ENCODE results near the gene CSTA.

CSTA gene

DNA sequence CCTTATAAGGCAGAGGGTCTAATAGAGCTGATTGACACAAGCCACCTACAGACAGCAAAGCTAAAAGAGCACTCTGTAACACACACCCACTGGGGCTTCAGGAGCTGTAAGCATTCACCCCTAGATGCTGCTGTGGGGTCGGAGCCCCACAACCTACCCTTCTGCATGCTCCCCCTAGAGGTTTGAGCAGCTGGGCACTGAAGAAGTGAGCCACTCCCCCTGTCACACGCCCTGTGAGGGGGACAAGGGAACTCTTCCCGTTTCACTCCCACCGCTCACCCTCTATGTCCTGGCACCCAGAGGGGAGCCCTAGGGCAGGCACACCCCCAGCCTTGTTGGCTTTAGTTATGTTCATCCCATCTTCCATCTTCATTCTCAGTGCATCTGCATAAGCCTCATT lies 9.4 kb upstream of the CSTA start:
- Histone ChIP-seq H3K4me1 (ENCODE audit: insufficient read depth, low read length, severe bottlenecking) (no peaks in the 10 kb centered on the region), H3F3A (ENCODE audit: insufficient read depth, low read length) (no peaks in the 10 kb centered on the region), H3K36me3 (ENCODE audit: insufficient read depth, low read length) (no peaks in the 10 kb centered on the region), H3K79me2 (ENCODE audit: insufficient read depth, low read length) (no peaks in the 10 kb centered on the region), H3K4me3 (ENCODE audit: low read depth, low read length, poor library complexity, severe bottlenecking) (no peak overlapping the region), H3K9me3 (ENCODE audit: low read length) (peaks cover 4% of the 10 kb centered on the region; the same call in 1 of the 2 replicates), H2AFZ (ENCODE audit: low read length) (no peak overlapping the region), H3K4me2 (ENCODE audit: low read length) (no peak overlapping the region), H3K27me3 (ENCODE audit: insufficient read depth, low read length) (peaks cover 5% of the 10 kb centered on the region; the same call in 1 of the 2 replicates), H4K20me1 (ENCODE audit: insufficient read depth, low read length) (no peaks in the 10 kb centered on the region), H3K9ac (ENCODE audit: low read length) (no peak overlapping the region), H3K27ac (ENCODE audit: low read depth, low read length, poor library complexity, severe bottlenecking) (no peak overlapping the region), H3K9me2 (ENCODE audit: low read depth, low read length) (no peaks in the 10 kb centered on the region)
- no peak for TF ChIP-seq EZH2 (IDR thresholded peaks at IDR 0.05; ENCODE audit: borderline replicate concordance, low read length)
- TF ChIP-seq, protein P1, sequence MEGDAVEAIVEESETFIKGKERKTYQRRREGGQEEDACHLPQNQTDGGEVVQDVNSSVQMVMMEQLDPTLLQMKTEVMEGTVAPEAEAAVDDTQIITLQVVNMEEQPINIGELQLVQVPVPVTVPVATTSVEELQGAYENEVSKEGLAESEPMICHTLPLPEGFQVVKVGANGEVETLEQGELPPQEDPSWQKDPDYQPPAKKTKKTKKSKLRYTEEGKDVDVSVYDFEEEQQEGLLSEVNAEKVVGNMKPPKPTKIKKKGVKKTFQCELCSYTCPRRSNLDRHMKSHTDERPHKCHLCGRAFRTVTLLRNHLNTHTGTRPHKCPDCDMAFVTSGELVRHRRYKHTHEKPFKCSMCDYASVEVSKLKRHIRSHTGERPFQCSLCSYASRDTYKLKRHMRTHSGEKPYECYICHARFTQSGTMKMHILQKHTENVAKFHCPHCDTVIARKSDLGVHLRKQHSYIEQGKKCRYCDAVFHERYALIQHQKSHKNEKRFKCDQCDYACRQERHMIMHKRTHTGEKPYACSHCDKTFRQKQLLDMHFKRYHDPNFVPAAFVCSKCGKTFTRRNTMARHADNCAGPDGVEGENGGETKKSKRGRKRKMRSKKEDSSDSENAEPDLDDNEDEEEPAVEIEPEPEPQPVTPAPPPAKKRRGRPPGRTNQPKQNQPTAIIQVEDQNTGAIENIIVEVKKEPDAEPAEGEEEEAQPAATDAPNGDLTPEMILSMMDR (IDR thresholded peaks at IDR 0.05; ENCODE audit: low read length), result peak; percentile 35

DNA sequence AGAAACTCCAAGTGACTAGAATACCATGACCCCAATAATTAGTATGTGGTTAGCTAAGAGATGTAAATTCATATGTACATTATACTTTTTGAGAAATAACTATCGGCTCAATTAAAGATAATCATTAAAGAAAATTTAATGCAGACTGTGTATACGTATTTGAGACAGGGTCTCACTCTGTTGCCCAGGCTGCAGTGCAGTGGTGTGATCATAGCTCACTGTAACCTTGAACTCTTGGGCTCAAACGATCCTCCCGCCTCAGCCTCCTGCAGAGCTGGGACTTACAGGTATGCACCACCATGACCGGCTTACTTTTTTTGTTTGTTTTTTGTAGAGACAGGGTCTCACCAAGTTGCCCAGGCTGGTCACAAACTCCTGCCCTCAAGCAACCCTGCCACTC lies 8.7 kb upstream of the CSTA start:
- no peak overlapping the region for H2AFZ ChIP-seq (ENCODE audit: low read length)
- H3K36me3 ChIP-seq (ENCODE audit: insufficient read depth, low read length), result no peaks in the 10 kb centered on the region
- no peak overlapping the region for H3K4me2 ChIP-seq (ENCODE audit: low read length)
- no peak overlapping the region for H3K4me3 ChIP-seq (ENCODE audit: low read depth, low read length, poor library complexity, severe bottlenecking)
- H3K9me2 ChIP-seq (ENCODE audit: low read depth, low read length), result no peaks in the 10 kb centered on the region
- no peaks in the 10 kb centered on the region for H3F3A ChIP-seq (ENCODE audit: insufficient read depth, low read length)
- TF ChIP-seq, protein P1 (IDR thresholded peaks at IDR 0.05; ENCODE audit: low read length), result no peak
- TF ChIP-seq EZH2 (IDR thresholded peaks at IDR 0.05; ENCODE audit: borderline replicate concordance, low read length), result no peak
- H4K20me1 ChIP-seq (ENCODE audit: insufficient read depth, low read length), result no peaks in the 10 kb centered on the region
- H3K27ac ChIP-seq (ENCODE audit: low read depth, low read length, poor library complexity, severe bottlenecking), result no peak overlapping the region
- H3K27me3 ChIP-seq (ENCODE audit: insufficient read depth, low read length), result peaks cover 5% of the 10 kb centered on the region; the same call in 1 of the 2 replicates
- H3K9ac ChIP-seq (ENCODE audit: low read length), result no peak overlapping the region
- H3K79me2 ChIP-seq (ENCODE audit: insufficient read depth, low read length), result no peaks in the 10 kb centered on the region
- H3K9me3 ChIP-seq (ENCODE audit: low read length), result peaks cover 4% of the 10 kb centered on the region; the same call in 1 of the 2 replicates
- H3K4me1 ChIP-seq (ENCODE audit: insufficient read depth, low read length, severe bottlenecking), result no peaks in the 10 kb centered on the region

DNA sequence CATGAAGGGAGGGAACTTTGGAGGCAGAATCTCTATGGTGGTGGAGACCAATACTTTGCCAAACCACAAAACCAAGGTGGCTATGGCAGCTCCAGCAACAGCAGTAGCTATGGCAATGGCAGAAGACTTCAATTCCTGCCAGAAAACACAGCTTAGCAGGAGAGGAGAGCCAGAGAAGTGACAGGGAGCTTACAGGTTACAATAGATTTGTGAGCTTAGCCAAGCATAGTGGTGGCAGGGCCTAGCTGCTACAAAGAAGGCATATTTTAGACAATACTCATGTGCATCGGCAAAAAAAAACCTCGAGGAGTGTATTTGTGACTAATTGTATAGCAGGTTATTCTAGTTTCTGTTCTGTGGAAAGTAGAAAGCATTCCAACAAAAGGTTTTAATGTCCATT lies 6.4 kb upstream of the CSTA start:
- TF ChIP-seq EZH2 (IDR thresholded peaks at IDR 0.05; ENCODE audit: borderline replicate concordance, low read length), result no peak
- TF ChIP-seq, protein P1 (IDR thresholded peaks at IDR 0.05; ENCODE audit: low read length), result no peak
- no peak overlapping the region for H3K4me3 ChIP-seq (ENCODE audit: low read depth, low read length, poor library complexity, severe bottlenecking)
- H3K9me2 ChIP-seq (ENCODE audit: low read depth, low read length), result no peaks in the 10 kb centered on the region
- no peaks in the 10 kb centered on the region for H3F3A ChIP-seq (ENCODE audit: insufficient read depth, low read length)
- H3K27me3 ChIP-seq (ENCODE audit: insufficient read depth, low read length), result peaks cover 5% of the 10 kb centered on the region; the same call in 1 of the 2 replicates
- H2AFZ ChIP-seq (ENCODE audit: low read length), result no peak overlapping the region
- H3K79me2 ChIP-seq (ENCODE audit: insufficient read depth, low read length), result no peaks in the 10 kb centered on the region
- H3K36me3 ChIP-seq (ENCODE audit: insufficient read depth, low read length), result no peaks in the 10 kb centered on the region
- H3K9ac ChIP-seq (ENCODE audit: low read length), result no peak overlapping the region
- no peaks in the 10 kb centered on the region for H4K20me1 ChIP-seq (ENCODE audit: insufficient read depth, low read length)
- no peaks in the 10 kb centered on the region for H3K4me1 ChIP-seq (ENCODE audit: insufficient read depth, low read length, severe bottlenecking)
- no peak overlapping the region for H3K4me2 ChIP-seq (ENCODE audit: low read length)
- H3K9me3 ChIP-seq (ENCODE audit: low read length), result peaks cover 4% of the 10 kb centered on the region; the same call in 1 of the 2 replicates
- no peak overlapping the region for H3K27ac ChIP-seq (ENCODE audit: low read depth, low read length, poor library complexity, severe bottlenecking)
